K562 (cell line): ENCODE results near the gene COL4A1. TPM values are rescaled to one million over a fixed set of nuclear protein-coding genes. Genes with fewer than 3 reads are reported as not detected.

Experiments used
- ATAC-seq: fragments of 200-7000 bp; cut with Tn5 transposase; 3 replicates; pipeline ENCODE4 v1.9.1; 2020; ENCODE audit warnings: moderate library complexity
- BruUV-seq: library from RNA; stranded (reverse); fragments of 400-500 nt; replicated peaks from 2 replicates; lab custom pipeline; 2021; lab: Mats Ljungman, UMichigan
- CTCF ChIA-PET: fragments of 300-600 bp; formaldehyde crosslinking; extraction: SDS; loops from one replicate; lab custom pipeline; 2021; ENCODE audit warnings: low intra/inter-chr PET ratio; lab: Yijun Ruan, JAX
- POLR2A ChIA-PET: fragments of 300-600, 350-650 bp; sonication (Branson Sonifier 250); formaldehyde crosslinking; extraction: SDS; loops from one replicate; lab custom pipeline; 2021; ENCODE audit warnings: antibody characterized with exemption, inconsistent platforms; lab: Yijun Ruan, JAX
- DNase-seq, 4 experiments: peaks; one replicate each; pipeline versions ENCODE4 v3.0.0 to v3.0.0-alpha.2; 2011 to 2018; ENCODE audit warnings: low spot score in 3 of 4, mixed read lengths in 3 of 4; ENCODE audit errors: extremely low read depth in 1 of 4
- FAIRE-seq: peaks from 2 replicates; lab custom pipeline; 2011; peaks lifted over from hg19 to GRCh38; lab: Jason Lieb, UNC
- H2AFZ ChIP-seq: 2 replicates; pipeline ENCODE4 v1.6.0; 2011; ENCODE audit warnings: low read depth, low read length, control low read depth, inconsistent platforms
- H3K27ac ChIP-seq: fragments of 200-600 bp; 3 replicates; pipeline ENCODE4 v1.8.0; 2011; ENCODE audit warnings: low read depth, mild to moderate bottlenecking, control low read depth, inconsistent platforms, low read length, moderate library complexity, mixed read lengths; ENCODE audit errors: extremely low read depth
- H3K27me3 ChIP-seq, 2 experiments: fragments of 300-600 bp in 1 of 2; 2 replicates in 1 of 2; 3 replicates in 1 of 2; pipeline versions ENCODE4 v1.6.0 to v1.8.0; 2011; ENCODE audit warnings: inconsistent platforms in 2 of 2, low read length in 2 of 2, mild to moderate bottlenecking in 1 of 2, mixed read lengths in 1 of 2, moderate library complexity in 1 of 2; ENCODE audit not compliant: control insufficient read depth in 2 of 2, insufficient read depth in 2 of 2
- H3K36me3 ChIP-seq: fragments of 300-600 bp; 3 replicates; pipeline ENCODE4 v1.8.0; 2011; ENCODE audit warnings: mild to moderate bottlenecking, low read length, inconsistent platforms; ENCODE audit not compliant: control insufficient read depth, insufficient read depth
- H3K4me1 ChIP-seq, 2 experiments: fragments of 200-600 bp in 1 of 2; replicated peaks in 1 of 2; 2 replicates in 1 of 2; 3 replicates in 1 of 2; pipeline versions ENCODE4 v1.5.1 to v1.8.0; 2011; ENCODE audit warnings: inconsistent platforms in 2 of 2, low read length in 2 of 2, mild to moderate bottlenecking in 1 of 2, mixed read lengths in 1 of 2, moderate library complexity in 1 of 2; ENCODE audit not compliant: control insufficient read depth in 2 of 2, insufficient read depth in 2 of 2
- H3K4me2 ChIP-seq: 2 replicates; pipeline ENCODE4 v1.6.1; 2011; ENCODE audit warnings: low read length, control low read depth, inconsistent platforms, mixed read lengths; ENCODE audit not compliant: insufficient read depth
- H3K4me3 ChIP-seq: fragments of 200-600 bp; sonication (generic), shearing (Covaris generic); 2 replicates; pipeline ENCODE4 v1.5.1; 2016; ENCODE audit warnings: control low read depth, inconsistent platforms
- H3K79me2 ChIP-seq: fragments of 200-600 bp; 3 replicates; pipeline ENCODE4 v1.8.0; 2011; ENCODE audit warnings: low read length, inconsistent platforms; ENCODE audit not compliant: control insufficient read depth, insufficient read depth
- H3K9ac ChIP-seq, 2 experiments: 2 replicates each; pipeline versions ENCODE4 v1.6.0 to v1.6.1; 2011; ENCODE audit warnings: low read depth in 2 of 2, low read length in 2 of 2, control low read depth in 1 of 2, inconsistent platforms in 1 of 2, mild to moderate bottlenecking in 1 of 2, mixed read lengths in 1 of 2; ENCODE audit not compliant: insufficient read depth in 1 of 2
- H3K9me1 ChIP-seq: one replicate; pipeline ENCODE4 v1.6.0; 2011; ENCODE audit warnings: inconsistent platforms, mild to moderate bottlenecking, low read length, moderate library complexity; ENCODE audit not compliant: control insufficient read depth, insufficient read depth
- H3K9me3 ChIP-seq: replicated peaks from 2 replicates; pipeline ENCODE4 v1.5.1; 2011; ENCODE audit warnings: low read depth, low read length, inconsistent platforms; ENCODE audit not compliant: control insufficient read depth, insufficient read depth
- H4K20me1 ChIP-seq: replicated peaks from 2 replicates; pipeline ENCODE4 v1.6.1; 2011; ENCODE audit warnings: low read length, inconsistent platforms, mixed read lengths; ENCODE audit not compliant: control insufficient read depth, insufficient read depth
- E2F6 ChIP-seq, 2 experiments: IDR thresholded peaks; 2 replicates each; pipeline ENCODE4 v1.6.1; 2011; ENCODE audit warnings: borderline replicate concordance in 1 of 2, control low read depth in 1 of 2, low read depth in 1 of 2, low read length in 1 of 2, mild to moderate bottlenecking in 1 of 2, mixed read lengths in 1 of 2, moderate library complexity in 1 of 2; ENCODE audit not compliant: insufficient read depth in 1 of 2, insufficient read length in 1 of 2, poor library complexity in 1 of 2, severe bottlenecking in 1 of 2; ENCODE audit errors: extremely low read depth in 1 of 2
- FOS ChIP-seq: IDR thresholded peaks from 3 replicates; pipeline ENCODE4 v1.6.1; 2011; ENCODE audit not compliant: insufficient read length; ENCODE audit errors: extremely low read depth
- HIVEP1 ChIP-seq: fragments of 250-450 bp; sonication (Bioruptor Pico); IDR thresholded peaks from 2 replicates; pipeline ENCODE4 v1.4.0; 2020; ENCODE audit warnings: mild to moderate bottlenecking
- HNRNPK ChIP-seq: fragments of 200-400 bp; formaldehyde crosslinking; IDR thresholded peaks from one replicate; pipeline ENCODE4 v1.6.1; 2018; ENCODE audit warnings: mild to moderate bottlenecking, low read depth, low read length; ENCODE audit not compliant: poor library complexity, severe bottlenecking
- KDM5B ChIP-seq: fragments of 200-600 bp; sonication (generic); IDR thresholded peaks from 2 replicates; pipeline ENCODE4 v1.6.1; 2012; ENCODE audit warnings: low read depth, mild to moderate bottlenecking, moderate library complexity, low read length, control low read depth, inconsistent platforms; ENCODE audit not compliant: insufficient replicate concordance
- LARP7 ChIP-seq: fragments of 450-650 bp; IDR thresholded peaks from 2 replicates; pipeline ENCODE4 v1.6.1; 2016
- LCOR ChIP-seq: sonication (generic); formaldehyde crosslinking; IDR thresholded peaks from 2 replicates; pipeline ENCODE4 v1.8.0; 2022; ENCODE audit warnings: mild to moderate bottlenecking, missing genetic modification reagents
- PHF21A ChIP-seq: fragments of 450-650 bp; IDR thresholded peaks from 2 replicates; pipeline ENCODE4 v1.6.1; 2017; ENCODE audit warnings: low read depth, borderline replicate concordance
- REST ChIP-seq, 2 experiments: fragments of 450-650 bp; formaldehyde crosslinking in 1 of 2; IDR thresholded peaks; 2 replicates each; pipeline versions ENCODE4 v1.4.0 to v1.6.1; 2014 to 2020; ENCODE audit warnings: mild to moderate bottlenecking in 2 of 2, borderline replicate concordance in 1 of 2, low read depth in 1 of 2
- ZNF655 ChIP-seq: fragments of 250-450 bp; sonication (Bioruptor Pico); IDR thresholded peaks from 2 replicates; pipeline ENCODE4 v1.5.0; 2021
- ZSCAN32 ChIP-seq: fragments of 450-650 bp; formaldehyde crosslinking; IDR thresholded peaks from 2 replicates; pipeline ENCODE4 v1.4.0; 2020; ENCODE audit warnings: mild to moderate bottlenecking, moderate library complexity
- ZZZ3 ChIP-seq: fragments of 450-650 bp; IDR thresholded peaks from 2 replicates; pipeline ENCODE4 v1.6.1; 2016; ENCODE audit warnings: antibody characterized with exemption, mild to moderate bottlenecking, moderate library complexity
- WGBS: fragments of 100-300 bp; shearing (Covaris generic); methylation state at CpG from one replicate; pipeline ENCODE4 v1.1.6; 2016; ENCODE audit warnings: low coverage, mixed read lengths; ENCODE audit not compliant: insufficient coverage; ENCODE audit errors: missing lambda C conversion rate; 5-methylcytosine and 5-hydroxymethylcytosine counted together
- in situ Hi-C: fragments of 300-500 bp; cut with MboI; formaldehyde crosslinking; loops from 4 replicates; pipeline ENCODE4 v1.15.0; 2018; ENCODE audit warnings: inconsistent platforms, mixed read lengths
- intact Hi-C: fragments of 100-400 bp; cut with micrococcal nuclease; formaldehyde crosslinking; loops from 2 replicates; pipeline ENCODE4 v1.14.2; 2022
- polyA plus RNA-seq, 8 experiments: library from polyadenylated mRNA; depleted of rRNA in 4 of 8; stranded (reverse) in 5 of 8; unstranded in 3 of 8; fragments of >200 nt; fragmentation: Nextera tagmentation in 2 of 8; fragmentation: Illumina TruSeq in 1 of 8; extraction: Ambion mirVana in 2 of 8; extraction: Trizol in 1 of 8; gene quantifications; 2 replicates each; pipeline versions ENCODE4 v1.2.1 to v1.2.3, GENCODE V29; 2011 to 2014; ENCODE audit warnings: inconsistent platforms in 1 of 8, missing spikeins in 1 of 8
- total RNA-seq, 7 experiments: library from RNA; depleted of rRNA in 6 of 7; stranded (reverse); fragments of >200 nt in 6 of 7; fragmentation: Illumina TruSeq in 2 of 7; extraction: Trizol in 2 of 7; gene quantifications; 2 replicates each; pipeline versions ENCODE4 v1.2.1 to v1.2.3, GENCODE V29; 2011 to 2021; ENCODE audit warnings: low replicate concordance in 1 of 7

The COL4A1 gene
- total and polyA plus RNA-seq, 9 of the 15 experiments (the other 6 are each of a cell fraction or from before 2014, with no cell fraction given) = 0.35 TPM; not detected in 8

- Histone ChIP-seq H2AFZ (no peak overlapping the region), H3K27ac (no peak overlapping the region), H3K4me3 (no peak overlapping the region), H3K4me1 (0 out of 5 replicates have a peak, but pooled peaks cover 0 to 3% of the 10 kb centered on the region in 2 experiments), H3K79me2 (no peaks in the 10 kb centered on the region), H3K36me3 (no peaks in the 10 kb centered on the region), H4K20me1 (no peaks in the 10 kb centered on the region), H3K9me1 (no peaks in the 10 kb centered on the region), H3K9ac (no peak overlapping the region), H3K9me3 (no peaks in the 10 kb centered on the region), H3K4me2 (no peak overlapping the region), H3K27me3 (peaks cover 0 to 28% of the 10 kb centered on the region in 2 experiments; a peak in 3 of 5 replicates)
- 3% methylated on average over 5 of the region's 5 CpGs for WGBS
- no peak for ATAC-seq
- in situ Hi-C loops (no loop called here), intact Hi-C loops (no loop called here)
- no TSS peak for BruUV-seq
- FAIRE-seq = no peak
- ChIA-PET CTCF (no interaction called here), POLR2A (no interaction called here)
- DNase-seq = no peak
- TF ChIP-seq REST (IDR thresholded peaks at IDR 0.05; ENCODE audit: borderline replicate concordance) = no peak
- no peak for TF ChIP-seq REST (CRISPR knock-in tag; IDR thresholded peaks at IDR 0.05; ENCODE audit: low read depth)
- TF ChIP-seq HNRNPK = no peak
- no peak for TF ChIP-seq LARP7
- TF ChIP-seq FOS = no peak
- TF ChIP-seq ZNF655 (CRISPR knock-in tag) = no peak
- no peak for TF ChIP-seq HIVEP1 (CRISPR knock-in tag)
- no peak for TF ChIP-seq LCOR
- no peak for TF ChIP-seq ZZZ3
- TF ChIP-seq PHF21A = no peak
- TF ChIP-seq ZSCAN32 = no peak
- no peak for TF ChIP-seq KDM5B
- TF ChIP-seq E2F6 (IDR thresholded peaks at IDR 0.05; ENCODE audit: borderline replicate concordance in 1 of 2, extremely low read depth in 1 of 2, insufficient read depth in 1 of 2, insufficient read length in 1 of 2, low read depth in 1 of 2, low read length in 1 of 2, poor library complexity in 1 of 2, severe bottlenecking in 1 of 2) = no peak
Observed at GRCh38 chr13:110217085-110217484, 89.9 kb downstream of the COL4A1 start.
